Fibroblast of skin of abdomen (primary cell): Measurements from ENCODE around the gene TTLL5.

Experiments
- DNase-seq: peaks from one replicate; pipeline ENCODE4 v3.0.0-alpha.2; 2013

TTLL5 gene

DNA sequence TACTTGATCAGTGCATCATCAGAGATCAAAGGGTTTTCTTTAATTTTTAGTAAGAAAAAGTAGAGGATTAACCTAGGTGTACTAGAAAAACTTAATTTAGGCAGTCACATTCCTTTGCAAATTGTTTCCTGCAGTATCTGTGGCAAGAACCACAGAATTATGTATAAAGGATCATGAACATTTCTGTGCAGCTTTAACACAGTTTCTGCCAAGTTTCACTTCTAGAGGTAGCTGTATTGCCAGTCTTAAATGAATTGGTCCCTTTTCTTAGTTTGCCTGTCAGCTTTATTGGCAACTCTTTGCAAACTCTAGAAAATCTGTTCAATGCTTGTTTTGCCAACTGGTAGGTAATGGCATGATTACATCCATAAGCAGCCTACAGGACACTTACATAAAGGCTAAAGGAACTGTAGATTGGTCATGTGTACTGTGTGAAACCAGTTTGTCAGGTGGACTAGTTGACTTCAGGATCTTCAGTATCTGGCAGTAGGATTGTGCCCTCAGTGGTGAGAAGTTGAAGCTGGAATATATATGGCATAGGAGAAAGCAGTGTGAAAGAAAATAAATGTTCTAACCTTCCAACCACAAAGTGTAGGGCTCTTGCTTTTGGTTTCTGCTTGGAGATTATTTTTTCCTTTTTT, 75.9 kb downstream of the TTLL5 start:
- DNase-seq, result no peak

DNA sequence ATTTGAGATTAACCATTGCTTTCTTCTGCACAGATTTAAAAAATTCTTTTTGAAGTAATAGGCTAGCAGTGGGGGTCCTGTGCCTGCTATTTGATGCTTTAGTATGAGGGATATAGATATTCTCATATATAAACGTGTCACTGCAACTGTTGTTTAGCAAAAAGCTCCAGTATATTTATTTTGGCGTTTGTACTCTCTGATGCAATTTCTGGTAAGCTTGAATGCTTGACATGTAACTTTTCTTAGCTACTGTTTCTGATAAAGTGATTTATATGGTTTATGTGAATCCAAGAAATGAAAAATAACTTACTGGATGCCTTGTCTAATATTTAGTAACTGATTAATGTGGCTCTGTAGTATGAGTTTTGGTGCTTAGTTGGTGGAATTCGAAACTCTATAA, 77.1 kb downstream of the TTLL5 start:
- peak; percentile 25 for DNase-seq

DNA sequence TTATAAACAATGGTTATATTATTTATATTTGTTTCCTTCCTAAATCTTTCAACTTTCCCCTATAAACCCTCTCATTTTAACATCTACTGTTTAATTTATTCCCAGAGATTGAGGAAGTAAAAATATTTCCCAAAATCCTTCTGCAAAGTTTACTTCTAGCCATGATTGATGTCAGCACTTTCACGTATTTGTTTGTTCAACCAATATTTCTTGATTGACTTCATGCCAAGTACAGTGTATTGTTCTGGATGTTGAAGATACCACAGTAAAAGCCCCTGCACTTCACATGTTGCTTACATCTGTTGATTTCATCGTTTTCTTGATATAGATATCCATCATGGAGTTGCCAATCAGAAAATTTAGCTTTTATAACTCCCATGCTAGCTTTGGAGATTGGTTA, 81.8 kb downstream of the TTLL5 start:
- no peak for DNase-seq

DNA sequence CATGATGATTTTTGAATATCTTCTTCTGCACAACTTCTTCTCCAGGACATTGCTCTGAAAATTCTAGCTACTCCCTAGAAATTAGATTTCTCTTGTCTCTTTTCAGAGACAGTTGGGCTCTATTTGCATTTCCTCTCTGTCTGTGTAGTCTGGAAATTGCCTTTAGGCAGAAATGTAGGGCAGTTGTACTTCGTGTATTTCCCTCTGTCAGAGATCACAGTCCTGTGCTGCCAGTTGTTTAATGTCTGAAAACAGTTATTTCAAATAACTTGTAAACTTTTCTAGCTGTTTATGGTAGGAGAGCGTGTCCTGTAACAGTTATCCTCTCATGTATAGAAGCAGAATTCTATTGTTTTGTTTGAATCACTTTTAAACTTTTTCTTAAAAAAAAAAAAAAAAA, 86.9 kb downstream of the TTLL5 start:
- DNase-seq, result no peak

DNA sequence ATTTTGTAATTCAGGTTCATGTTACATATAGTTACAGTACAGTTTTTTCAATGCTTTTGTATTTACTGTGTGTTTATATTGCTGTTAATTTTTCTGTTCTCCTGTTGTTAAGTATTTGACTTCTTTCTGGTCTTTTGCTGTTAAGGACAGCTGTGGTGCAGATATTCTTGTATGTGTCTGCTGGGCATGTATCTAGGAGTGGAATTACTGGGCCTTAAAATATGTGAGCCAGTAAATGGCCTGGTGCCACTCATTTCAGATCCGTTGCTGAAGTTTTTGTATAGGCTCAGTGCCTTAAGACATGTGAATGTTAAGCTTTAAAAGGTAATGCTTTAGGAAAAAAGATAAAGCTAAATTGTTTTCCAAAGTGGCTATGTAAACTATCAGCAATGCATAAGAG, 87.3 kb downstream of the TTLL5 start:
- DNase-seq, result no peak

DNA sequence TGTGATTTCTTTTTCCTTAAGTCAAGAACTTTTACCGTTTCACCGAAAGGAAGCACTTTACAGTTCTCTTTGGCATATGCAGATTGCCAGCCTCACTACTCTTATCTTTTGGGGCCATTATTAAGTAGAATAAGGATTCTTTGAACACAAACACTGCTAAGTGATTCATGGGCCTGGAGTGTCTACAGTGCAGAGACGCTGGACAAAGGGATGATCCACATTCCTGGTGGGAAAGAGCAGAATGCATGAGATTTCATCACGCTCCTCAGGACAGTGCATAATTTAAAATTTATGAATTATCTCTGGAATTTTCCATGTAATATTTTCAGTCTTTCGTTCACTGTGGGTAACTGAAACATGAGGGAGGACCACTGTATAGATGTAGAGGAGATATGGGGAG, 90.2 kb downstream of the TTLL5 start:
- peak; percentile 70 for DNase-seq

DNA sequence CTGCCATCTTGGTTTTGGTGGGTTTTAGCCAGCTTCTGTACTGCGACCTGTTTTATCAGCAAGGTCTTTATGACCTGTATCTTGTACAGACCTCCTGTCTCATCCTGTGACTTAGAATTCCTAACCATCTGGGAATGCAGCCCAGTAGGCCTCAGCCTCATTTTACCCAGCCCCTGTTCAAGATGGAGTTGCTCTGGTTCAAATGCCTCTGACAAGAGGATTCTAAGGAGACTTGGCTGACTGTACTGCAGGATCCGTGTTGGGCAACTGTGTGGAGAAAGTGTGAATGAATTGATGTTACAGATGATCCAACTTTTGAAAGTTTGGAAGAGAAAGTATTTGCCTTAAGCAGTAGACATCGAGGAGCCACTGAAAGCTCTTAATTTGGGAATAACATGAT, 91.0 kb downstream of the TTLL5 start:
- no peak for DNase-seq

DNA sequence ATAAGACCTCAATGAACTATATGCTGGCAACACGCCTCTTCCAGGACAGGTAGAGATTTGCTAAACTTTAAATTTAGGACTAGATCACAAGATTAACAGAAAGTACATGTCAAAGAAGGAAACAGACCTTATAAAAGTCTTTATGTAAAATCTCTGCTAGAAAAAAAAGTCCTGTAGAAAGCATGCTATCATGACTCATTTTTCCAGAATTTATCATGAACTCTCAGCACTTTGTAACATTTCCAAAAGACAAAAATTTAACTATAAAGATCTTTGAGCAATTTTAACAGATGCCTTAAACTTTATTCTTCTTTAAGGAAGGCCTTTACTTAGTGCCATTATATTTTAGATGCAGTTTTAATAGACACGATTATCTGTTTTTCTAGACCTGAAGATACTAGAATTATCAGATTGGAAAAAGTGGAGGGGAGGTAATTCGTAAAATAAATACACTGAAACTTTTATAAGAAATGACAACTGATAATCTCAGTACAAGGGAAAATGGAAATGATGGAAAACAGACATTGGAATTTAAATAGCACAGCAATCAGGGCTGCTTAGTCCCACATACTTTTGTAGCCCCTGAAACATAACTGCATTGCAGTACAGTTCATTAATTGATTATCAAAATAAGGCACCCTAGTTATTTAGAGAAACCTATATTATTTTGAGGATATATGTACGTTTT, 92.0 kb downstream of the TTLL5 start:
- DNase-seq, result peak; percentile 51

DNA sequence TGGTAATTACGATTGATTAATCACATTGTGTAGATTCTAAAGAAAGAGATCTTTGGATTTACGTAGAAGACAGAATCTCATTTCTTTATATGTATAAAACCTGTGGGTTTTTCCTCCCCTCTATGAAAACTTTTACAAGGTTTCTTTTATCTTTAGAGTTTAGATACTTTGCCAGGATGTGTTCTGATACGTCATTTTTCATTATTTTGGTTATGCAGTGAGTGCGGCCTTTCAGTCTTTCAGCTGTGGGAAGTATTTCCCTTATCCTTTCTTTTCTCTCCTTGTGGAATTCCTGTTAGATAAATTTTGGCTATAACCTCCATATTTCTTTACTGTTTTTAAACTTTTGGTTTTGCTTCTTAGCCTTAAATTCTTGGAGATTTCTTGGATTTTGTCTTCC, 92.7 kb downstream of the TTLL5 start:
- no peak for DNase-seq

DNA sequence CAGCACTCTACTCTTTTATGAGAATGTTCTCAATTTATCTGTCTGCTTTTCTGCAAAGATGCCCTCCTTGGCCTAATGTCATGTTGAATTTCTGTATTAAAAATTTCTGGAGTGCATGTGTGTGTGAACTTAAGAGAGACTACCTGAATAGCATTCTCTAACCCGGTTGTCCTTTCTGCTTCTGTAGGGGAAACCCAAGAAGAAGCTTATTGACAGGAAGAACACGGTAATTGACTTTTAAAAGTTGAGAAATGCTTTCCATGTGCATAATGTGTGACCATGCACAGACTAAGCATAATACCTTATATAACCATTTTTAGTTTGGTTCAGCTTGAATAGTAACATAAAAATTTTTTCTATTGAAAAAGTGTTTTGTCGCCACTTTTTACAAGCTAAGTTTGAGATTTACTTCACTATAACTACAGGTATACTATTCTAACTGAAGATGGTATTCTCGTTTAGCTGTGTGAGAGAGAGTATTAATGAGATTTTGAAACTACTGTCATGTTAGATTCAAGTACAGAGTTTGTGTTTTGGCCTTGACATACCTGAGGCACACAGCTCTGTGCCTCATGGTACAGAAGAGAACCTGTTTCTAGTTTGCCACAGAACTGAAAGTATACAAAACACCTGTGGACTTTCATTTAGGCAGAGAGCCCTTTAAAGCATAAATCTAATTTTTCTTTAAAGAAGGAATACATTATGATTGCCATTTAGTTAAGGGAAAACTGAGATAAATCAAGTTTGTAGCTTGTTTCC, 96.8 kb downstream of the TTLL5 start:
- DNase-seq, result no peak

DNA sequence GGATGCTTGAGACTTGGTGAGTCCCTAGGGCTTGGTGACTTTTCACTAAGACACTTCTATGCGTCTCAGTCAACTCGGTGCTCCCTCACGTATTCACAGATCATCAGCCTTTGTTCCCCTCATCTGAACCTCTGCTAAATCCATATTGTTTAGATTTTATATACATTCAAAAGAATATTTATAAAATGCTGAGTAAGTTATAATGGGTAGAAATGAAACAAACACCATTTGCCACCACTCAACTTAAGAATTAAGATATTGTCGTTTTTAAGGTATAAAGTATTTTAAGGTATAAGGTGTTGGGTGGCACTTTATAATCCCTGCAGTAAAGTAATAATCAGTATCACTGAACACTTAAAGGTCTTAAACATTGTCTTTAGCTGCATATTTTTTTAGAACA, 103.0 kb downstream of the TTLL5 start:
- DNase-seq, result no peak

DNA sequence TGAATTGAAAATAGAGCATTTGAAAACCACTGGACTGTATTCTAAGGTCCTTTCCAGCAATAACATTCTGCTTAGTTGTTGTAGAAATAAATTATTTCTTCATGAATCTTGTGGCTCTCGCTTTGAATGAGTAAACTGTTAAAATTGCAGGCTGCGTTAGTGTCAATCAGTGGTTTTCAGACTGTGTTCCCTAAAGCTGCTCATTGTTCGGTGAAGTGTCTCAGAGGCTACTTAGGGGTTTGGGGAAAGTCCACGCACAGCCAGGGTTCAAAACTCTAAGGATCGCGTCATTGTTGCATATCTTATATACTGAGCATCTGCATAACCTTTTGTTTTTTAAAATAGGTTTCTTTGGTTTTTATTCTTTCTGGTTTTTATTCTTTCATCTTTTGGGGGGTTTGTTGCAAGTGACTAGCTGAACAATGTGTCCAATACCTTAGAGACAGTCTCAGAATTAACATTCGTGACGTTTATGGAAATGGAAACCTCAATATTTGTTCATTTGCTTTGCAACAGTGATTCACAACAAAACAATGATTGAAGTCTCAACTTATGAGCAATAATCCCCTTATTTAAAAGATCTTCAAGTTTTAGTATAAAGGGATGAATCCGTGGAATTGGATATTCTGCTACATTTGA, 108.1 kb downstream of the TTLL5 start:
- peak; percentile 18 for DNase-seq

DNA sequence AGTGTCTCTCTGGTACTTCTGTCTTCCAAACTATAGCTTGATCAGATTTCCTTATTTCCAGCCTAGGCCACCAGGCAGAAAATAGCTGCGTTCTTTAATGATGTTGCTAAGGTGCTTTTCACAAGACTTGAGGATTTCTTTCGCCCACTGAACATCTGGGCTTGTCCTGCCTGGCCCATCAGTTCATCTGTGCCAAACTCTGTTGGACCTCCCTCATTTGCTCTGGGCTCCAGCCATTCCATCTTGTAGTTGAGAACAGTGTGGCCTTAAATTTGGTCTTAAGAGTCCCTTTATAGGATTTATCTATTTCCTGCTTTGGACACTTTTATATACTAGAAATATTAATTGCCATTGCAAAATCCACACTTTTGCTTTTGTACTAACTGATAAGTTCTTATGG, 109.6 kb downstream of the TTLL5 start:
- DNase-seq, result no peak

DNA sequence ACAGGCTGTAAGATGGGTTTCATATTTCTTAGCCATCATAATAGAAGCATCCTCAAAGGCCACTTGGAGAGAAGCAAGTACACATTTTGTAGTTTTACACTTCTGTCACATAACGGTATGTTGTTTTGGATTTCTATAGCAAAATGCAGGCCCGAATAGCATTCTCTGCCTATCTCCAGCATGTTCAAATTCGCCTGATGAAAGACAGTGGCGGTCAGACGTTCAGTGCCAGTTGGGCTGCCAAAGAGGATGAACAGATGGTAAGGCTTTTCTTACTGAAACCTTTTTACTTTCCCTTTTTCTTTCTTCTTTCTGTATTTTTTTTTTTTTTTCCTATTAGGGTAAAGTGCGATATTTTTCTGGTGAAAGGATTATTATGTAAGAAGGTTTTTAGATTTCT, 110.5 kb downstream of the TTLL5 start:
- no peak for DNase-seq

DNA sequence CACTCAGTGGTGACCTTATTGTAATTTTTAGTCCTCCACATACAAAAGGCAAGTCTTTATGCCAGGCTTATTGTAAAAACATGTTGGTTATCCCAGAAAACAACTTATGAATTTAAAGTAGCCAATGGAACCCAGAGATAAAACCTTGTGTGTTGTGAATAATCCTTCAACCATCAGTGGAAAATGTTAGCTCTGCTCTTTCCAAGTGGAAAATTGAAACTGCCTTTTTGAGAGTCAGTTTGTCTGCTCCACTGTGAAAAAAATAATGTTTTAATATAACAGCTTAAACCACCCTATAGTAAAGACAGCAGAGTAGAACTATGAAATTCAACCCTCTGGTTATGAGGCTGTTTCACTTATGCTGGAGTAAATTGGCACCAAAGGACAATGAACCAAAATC, 112.0 kb downstream of the TTLL5 start:
- DNase-seq, result no peak

DNA sequence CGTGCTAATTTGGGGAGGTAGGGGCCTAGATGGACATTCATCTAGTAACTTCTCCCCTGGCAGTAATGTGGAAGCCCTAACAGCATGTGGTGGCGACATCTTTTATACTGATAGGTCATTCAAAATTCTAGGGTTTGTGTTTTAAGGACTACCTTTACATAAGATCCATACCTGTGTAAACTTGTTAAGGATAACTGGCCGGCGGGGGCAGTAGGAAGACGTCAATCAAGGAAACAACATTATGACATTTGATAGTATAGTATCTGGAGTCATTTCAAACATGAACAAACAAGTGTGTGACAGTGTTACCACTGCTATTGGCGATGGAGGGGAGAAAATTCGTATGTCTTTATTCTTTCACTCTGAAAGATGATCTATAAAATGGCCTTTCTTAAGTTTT, 120.0 kb downstream of the TTLL5 start:
- no peak for DNase-seq

DNA sequence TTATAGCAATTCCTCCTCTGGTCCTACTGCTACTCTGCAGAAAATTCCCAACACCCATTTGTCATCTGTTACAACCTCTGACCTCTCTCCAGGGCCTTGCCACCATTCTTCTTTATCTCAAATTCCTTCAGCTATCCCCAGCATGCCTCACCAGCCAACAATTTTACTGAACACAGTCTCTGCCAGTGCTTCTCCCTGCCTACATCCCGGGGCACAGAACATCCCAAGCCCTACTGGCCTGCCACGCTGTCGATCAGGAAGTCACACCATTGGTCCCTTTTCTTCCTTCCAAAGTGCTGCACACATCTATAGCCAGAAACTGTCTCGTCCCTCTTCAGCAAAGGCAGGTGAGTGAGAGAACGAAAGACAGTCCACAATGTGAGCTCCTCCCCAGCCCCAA, 122.1 kb downstream of the TTLL5 start:
- no peak for DNase-seq

DNA sequence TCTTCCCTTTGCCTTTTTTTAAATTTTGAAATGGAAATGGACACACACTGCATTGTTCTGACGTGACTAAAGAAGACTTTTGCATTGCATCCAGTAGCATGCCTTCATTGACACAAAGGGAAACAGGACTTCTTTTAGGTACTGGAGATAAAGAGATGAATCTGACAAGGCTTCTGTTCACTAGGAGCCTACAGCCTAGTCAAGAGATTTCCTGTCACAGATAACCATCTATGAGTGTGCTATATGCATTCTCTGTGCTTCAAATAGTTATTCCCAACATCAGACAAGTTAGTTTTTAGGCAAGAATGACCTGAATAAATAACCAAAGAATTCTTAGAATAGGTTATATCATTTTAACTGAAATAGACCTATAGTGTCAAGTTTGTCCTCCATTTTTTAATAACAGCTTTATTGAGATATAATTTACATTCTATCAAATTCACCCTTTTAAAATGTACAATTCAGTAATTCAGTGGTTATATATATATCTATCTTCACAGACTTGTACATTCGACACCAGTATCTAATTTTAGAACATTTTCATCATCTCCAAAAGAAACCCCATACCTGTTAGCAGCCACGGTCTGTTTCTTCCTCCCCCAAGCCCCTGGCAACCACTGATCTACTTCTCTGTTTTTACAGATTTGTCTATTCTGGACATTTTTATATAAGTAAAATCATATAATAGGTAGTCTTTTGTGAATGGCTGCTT, 122.7 kb downstream of the TTLL5 start:
- no peak for DNase-seq

DNA sequence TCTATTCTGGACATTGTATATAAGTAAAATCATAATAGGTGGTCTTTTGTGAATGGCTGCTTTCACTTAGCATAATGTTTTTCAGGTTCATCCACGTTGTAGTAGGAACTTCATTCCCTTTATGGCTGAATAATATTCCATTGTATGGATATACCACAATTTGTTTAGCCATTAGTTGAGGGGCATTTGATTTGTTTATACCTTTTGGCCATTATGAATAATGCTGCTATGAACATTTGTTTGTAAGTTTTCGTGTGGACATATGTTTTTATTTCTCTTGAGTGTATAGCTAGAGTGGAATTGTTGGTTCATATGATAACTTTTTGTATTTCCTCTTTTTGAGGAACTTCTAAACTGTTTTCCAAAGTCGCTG, 123.3 kb downstream of the TTLL5 start:
- DNase-seq, result no peak

DNA sequence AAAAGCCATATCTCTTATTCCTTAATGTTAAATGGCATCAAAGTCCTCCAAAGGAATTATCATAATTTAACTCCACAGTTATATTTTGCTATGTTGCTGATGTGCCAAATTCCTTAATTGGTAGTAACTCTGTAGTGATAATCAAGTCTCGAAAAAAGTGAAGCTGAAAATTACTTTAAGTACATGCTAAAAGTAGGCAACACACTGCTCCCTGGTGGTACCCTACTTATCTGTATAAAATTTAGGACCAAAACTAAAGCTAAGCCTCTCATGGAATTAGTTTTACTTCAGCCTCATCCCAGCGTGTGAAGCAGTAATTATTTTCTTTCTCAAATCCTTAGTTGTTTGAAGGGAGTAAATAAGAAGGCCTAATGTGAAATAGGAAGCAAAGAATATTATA, 132.8 kb downstream of the TTLL5 start:
- DNase-seq, result no peak

DNA sequence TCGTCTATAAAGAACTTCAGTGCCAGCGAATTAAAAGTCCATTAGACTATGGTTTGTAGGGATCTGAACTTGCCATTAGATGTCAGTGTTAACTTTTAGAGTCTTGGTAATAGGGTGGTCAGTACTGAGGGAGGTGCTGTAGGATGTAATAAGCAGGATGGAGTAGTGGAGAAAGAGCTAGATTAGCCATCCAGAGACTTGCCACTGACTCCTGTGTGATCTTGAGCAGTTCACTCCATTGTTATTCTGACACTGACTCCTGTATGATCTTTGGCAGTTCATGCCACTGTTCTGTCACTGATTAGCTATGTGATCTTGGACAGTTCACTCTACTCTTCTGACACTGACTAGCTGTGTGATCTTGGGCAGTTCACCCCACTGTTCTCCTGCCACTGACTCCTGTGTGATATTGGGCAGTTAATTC, 133.6 kb downstream of the TTLL5 start:
- peak; percentile 73 for DNase-seq

DNA sequence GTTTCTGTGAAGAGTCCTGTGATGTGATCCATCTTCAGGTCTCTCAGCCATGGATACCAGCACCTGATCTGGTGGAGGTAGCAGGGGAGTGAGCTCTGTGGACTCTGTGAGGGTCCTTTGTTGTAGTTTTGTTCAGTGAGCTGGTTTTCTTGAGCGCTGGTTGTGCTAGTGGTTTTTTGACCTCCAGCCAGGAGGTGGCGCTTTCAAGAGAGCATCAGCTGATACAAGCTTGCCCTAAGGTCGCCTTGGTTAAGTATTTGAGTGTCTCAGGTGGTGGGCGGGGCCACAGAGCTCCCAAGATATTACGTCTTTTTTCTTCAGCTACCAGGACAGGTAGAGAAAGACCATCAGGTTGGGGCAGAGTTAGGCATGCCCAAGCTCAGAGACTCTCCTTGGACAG, 139.7 kb downstream of the TTLL5 start:
- DNase-seq, result no peak

DNA sequence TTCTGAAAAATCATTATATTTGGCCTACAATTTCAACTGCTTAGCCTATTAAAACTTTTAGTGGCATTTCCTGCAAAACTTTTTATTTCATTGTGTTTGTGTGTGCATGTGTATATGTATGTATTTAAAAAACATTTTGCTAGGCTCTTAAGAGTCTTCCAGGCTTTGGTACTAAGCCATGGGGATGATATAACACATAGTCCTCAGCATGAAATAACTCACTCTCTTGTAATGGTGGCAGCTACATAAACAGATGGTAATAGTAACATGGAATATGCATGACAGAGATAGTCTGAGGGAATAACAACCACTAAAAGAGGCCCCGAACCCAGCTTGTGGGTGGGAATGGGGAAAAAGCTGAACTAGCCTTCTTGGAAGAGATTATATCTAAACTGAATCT, 141.4 kb downstream of the TTLL5 start:
- no peak for DNase-seq
